ENCODE measurements around the gene MT1A.

GRCh38 chr16:56681939-56682702 is 43.7 kb downstream of the MT1A start, which contains the start of gene MT1X:
- TF ChIP-seq POLR2A (IDR thresholded peaks at IDR 0.05), result peak; percentile 92 to 95 (median 93)
- TF ChIP-seq CTCF (IDR thresholded peaks at IDR 0.05), result peak in 1 of 6 experiments; percentile 21
